Right lung (tissue), 5 donors: ENCODE results near the gene NXPE4. TPM values are rescaled to one million over a fixed set of nuclear protein-coding genes. Genes with fewer than 3 reads are reported as not detected.

ENCODE experiments used
- DNase-seq, 2 donors: peaks; one replicate each; pipeline ENCODE4 v3.0.0-alpha.2; 2013
- polyA plus RNA-seq, 5 donors: library from polyadenylated mRNA; unstranded; fragments of 120-200 nt; gene quantifications; one replicate each; pipeline versions ENCODE4 v1.2.1 to v1.2.3, GENCODE V29; 2013; ENCODE audit warnings: inconsistent platforms in 1 of 5, low replicate concordance in 1 of 5; ENCODE audit not compliant: insufficient read length in 5 of 5, insufficient read depth in 1 of 5

NXPE4 gene
- polyA plus RNA-seq, 5 donors, result not detected

DNA sequence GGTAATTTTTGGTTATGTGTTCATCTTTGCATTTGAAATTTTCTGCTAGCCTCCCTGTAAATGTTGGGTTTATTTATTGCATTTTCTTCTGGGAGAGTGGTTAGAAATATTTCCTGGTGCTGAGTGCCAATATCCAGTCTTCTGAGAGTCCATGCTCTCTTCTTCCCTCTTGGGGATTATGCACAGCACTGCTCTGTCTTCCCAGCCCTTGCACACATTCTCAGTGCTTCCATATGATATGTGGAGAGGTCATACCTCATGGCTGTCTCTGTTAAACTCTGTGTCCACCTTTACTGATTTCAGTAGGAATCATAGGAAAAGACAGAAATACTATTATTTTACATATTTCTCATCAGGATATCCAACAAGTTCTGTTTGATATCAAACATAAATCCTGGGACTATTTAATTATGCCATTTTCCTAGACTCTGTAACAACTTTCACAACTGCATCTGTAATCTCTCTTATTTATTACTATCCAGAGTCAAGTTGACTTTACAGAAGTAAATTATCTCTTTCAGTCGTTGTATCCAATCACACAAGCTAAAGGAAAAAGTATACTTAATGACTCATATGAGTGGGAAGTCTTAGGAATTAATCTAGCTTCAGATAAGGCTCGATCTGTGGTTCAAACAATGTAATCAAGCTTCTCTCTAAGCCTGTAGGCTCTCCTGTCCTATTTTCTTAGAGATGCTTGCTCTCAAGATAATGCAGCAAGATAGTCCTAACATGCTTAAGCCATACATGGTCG is 33.2 kb downstream of the NXPE4 start:
- no peak for DNase-seq

DNA sequence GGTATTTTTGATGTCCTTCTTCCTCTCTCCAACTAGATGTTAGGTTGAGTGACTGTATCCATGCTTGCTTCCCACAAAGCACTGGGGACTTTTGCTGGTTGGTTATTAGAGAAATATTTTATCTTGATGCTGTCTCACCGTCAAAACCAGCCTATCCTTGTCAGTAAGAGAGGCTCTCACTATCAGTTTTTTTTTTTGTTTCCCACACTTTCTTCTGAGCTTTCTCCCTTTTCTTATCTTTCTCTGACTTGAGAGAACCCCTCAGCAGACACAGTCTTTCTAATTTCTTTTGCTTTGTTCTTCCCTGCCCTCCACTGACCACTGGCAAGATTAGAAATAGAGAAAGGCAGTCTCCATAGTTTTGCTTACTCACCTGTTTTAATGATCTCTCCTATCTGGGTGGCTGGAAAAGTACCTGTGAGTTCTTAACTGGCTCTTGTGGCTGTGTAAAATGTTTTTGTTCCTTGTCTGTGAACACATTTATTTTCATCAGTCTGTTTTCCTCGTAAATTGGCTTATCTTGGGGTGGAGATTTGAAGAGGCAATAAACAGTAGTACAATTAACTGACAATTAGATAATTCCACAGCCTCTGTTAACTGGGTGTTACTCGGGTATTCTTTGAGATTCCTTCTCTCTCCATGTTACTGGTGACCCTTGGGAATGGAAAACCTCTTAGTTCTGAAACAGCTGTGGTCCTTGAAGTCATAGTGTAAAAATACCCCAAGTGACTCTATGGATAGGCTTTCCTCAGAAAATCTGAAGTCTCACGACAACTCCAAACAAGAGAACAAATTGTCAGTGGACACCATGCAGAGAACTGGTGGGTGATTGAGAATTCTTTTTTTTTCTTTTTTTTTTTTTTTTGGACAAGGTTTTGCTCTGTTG is 35.9 kb downstream of the NXPE4 start, which contains the start of gene NXPE1:
Gene NXPE1, minus strand, starts transcription at position 457 of the 886 bp plus-strand sequence. CDS start 8,680 bp downstream, outside the sequence.
- no peak for DNase-seq

- DNase-seq, result no peak
Observed at GRCh38 chr11:114556135-114556534, 39.5 kb downstream of the NXPE4 start.

GRCh38 chr11:114553642-114554041 is 41.9 kb downstream of the NXPE4 start:
- no peak for DNase-seq

GRCh38 chr11:114551060-114551459 is 44.5 kb downstream of the NXPE4 start:
- no peak for DNase-seq

- no peak for DNase-seq
Observed at GRCh38 chr11:114525682-114526081, 69.9 kb downstream of the NXPE4 start.

- DNase-seq, result no peak
Observed at GRCh38 chr11:114524122-114524521, 71.5 kb downstream of the NXPE4 start.

GRCh38 chr11:114522818-114523217 is 72.8 kb downstream of the NXPE4 start:
- no peak for DNase-seq

Other genes starting within 250 kb of the NXPE4 start
- gene C11orf71, start 195.3 kb downstream of the NXPE4 start, polyA plus RNA-seq, result 10 to 100 TPM in 3 of 5 donors, 1 to 10 TPM in 2; 9.3 to 10.4 (median 10.3) TPM
- 10 to 100 TPM; 41.2 to 59.2 (median 55.7) TPM for gene RBM7, start 195.1 kb downstream of the NXPE4 start, polyA plus RNA-seq
- 10 to 100 TPM; 65.4 to 99.2 (median 85.0) TPM for gene REXO2, start 156.3 kb downstream of the NXPE4 start, polyA plus RNA-seq
- gene NXPE1, start 35.9 kb downstream of the NXPE4 start, polyA plus RNA-seq, result under 1 TPM in 3 of 5 donors, not detected in 2; 0.04 to 0.10 (median 0.05) TPM
- gene NXPE2, start 82.7 kb upstream of the NXPE4 start, polyA plus RNA-seq, result under 1 TPM; 0.09 to 0.30 (median 0.22) TPM